Measurements from ENCODE around the gene ATXN7L1.

- TF ChIP-seq, protein P1, sequence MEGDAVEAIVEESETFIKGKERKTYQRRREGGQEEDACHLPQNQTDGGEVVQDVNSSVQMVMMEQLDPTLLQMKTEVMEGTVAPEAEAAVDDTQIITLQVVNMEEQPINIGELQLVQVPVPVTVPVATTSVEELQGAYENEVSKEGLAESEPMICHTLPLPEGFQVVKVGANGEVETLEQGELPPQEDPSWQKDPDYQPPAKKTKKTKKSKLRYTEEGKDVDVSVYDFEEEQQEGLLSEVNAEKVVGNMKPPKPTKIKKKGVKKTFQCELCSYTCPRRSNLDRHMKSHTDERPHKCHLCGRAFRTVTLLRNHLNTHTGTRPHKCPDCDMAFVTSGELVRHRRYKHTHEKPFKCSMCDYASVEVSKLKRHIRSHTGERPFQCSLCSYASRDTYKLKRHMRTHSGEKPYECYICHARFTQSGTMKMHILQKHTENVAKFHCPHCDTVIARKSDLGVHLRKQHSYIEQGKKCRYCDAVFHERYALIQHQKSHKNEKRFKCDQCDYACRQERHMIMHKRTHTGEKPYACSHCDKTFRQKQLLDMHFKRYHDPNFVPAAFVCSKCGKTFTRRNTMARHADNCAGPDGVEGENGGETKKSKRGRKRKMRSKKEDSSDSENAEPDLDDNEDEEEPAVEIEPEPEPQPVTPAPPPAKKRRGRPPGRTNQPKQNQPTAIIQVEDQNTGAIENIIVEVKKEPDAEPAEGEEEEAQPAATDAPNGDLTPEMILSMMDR (conservative IDR thresholded peaks at IDR 0.05): no peak
- TF ChIP-seq EZH2 (IDR thresholded peaks at IDR 0.05; ENCODE audit: low read depth): no peak
These were observed 87.5 kb downstream of the ATXN7L1 start for GRCh38 chr7:105788816-105789349.
